ENCODE measurements around the gene POTEM. TPM values are rescaled to one million over a fixed set of nuclear protein-coding genes. Genes with fewer than 3 reads are reported as not detected.
"Not testable (repeated sequence)": the region's sequence is repeated elsewhere in the genome, so short reads cannot be mapped to it uniquely, and the experiment has no call there.

POTEM gene
- total RNA-seq, result not detected in 3 replicates

DNA sequence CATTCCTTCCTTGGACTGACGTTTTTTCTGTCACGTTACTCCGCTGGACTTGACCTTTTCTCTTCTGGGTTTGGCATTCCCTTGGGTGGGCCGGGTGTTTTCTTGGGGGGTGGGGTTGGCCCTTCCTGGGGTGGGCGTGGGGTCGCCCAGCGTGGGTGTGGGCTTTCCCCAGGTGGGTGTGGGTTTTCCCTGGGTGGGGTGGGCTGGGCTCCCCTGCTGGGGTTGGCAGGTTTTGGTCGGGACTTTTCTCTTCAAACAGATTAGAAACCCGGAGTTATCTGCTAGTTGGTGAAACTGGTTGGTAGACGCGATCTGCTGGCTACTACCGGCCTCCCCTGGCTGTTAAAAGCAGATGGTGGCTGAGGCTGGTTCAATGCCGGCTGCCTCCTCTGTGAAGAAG, at the start of gene POTEM:
Gene POTEM, plus strand, starts transcription at position 301 of the 400 bp plus-strand sequence. Its CDS starts 52 bp downstream, at position 353.
- not testable (repeated sequence) for H3K9me3 Mint-ChIP-seq; H3K4me1 Mint-ChIP-seq; H3K36me3 Mint-ChIP-seq; H3K4me3 Mint-ChIP-seq; H3K27ac Mint-ChIP-seq; DNase-seq (ENCODE audit: low spot score in 2 of 2, unreplicated experiment in 2 of 2); H3K27me3 Mint-ChIP-seq (ENCODE audit: low read depth)

DNA sequence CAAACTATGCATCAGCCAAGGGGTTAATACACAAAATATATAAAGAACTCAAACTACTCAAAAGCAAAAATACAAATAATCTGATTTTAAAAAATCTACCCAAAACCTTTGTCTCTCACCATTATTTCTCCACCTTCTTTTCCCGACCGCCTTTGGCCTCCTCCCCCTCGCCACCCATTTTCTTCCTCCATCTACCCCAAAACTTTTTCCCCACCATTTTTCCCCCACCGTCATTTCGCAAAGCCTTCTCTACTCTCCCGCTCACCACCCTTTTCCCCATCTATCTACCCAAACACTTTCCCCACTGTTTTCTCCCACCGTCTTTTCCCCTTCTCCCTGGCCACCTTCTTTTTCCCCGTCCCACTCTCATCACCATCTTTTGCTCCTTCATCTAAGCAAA, 48.9 kb upstream of the POTEM start:
- not testable (repeated sequence) for H3K4me3 Mint-ChIP-seq; DNase-seq (ENCODE audit: low spot score in 2 of 2, unreplicated experiment in 2 of 2); H3K4me1 Mint-ChIP-seq; H3K27me3 Mint-ChIP-seq (ENCODE audit: low read depth); H3K27ac Mint-ChIP-seq; H3K36me3 Mint-ChIP-seq; H3K9me3 Mint-ChIP-seq

DNA sequence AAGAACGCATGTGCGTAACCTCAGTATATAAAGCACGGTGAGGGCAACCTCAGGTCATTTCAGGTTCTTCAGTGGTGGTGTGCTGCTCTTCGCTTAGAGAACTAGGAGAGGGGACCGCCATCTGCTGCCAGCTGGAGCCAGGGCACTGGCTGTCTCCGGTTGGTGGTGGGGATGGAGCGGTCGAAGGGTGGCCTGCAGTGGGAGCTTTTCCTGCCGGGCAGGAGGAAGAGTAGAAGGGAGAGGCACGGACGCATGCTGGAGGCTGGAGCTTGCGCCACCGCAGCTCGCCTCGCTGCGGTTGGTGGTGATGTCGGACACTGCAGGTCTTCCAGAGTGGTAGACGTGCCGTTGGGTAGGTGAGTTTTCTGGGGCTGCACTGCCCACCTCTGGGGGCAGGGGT, 47.2 kb upstream of the POTEM start:
- not testable (repeated sequence) for H3K4me3 Mint-ChIP-seq

DNA sequence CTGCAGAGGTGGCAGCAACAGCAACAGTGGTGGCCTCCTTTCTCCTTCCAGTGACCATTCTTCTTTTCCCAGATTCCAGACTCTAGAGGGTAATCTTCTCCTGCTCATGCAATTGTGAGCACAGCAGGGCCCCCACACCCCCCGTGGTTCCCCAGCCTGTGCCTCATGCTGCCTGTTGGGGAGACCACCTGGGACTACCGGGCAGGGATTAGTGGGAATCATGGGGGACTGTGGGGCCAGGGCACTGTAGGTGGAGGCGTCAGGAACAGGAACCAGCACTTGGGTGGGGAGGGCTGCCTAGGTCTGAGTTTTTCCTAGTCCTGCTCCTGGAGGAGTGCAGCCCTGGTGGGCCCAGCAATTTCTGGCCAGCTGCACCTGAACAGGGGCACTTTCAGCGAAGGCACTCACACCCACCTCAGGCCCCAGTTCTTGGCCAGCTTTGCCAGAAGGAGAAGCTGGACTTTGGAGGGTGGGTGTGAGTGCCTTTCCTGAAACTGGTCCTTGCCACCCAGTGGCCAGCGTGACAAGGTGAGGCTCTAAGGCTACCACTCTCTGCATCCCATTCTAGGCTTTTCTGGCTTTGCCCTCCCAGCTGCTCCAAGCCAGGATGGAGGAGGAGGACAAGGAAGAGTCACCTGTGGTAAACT, 46.1 kb upstream of the POTEM start:
- not testable (repeated sequence) for H3K36me3 Mint-ChIP-seq; DNase-seq (ENCODE audit: low spot score in 2 of 2, unreplicated experiment in 2 of 2); H3K4me3 Mint-ChIP-seq; H3K27ac Mint-ChIP-seq; H3K4me1 Mint-ChIP-seq; H3K27me3 Mint-ChIP-seq (ENCODE audit: low read depth); H3K9me3 Mint-ChIP-seq

More for the DNA sequence above, 47.2 kb upstream of the POTEM start:
- H3K27ac Mint-ChIP-seq; H3K9me3 Mint-ChIP-seq; H3K36me3 Mint-ChIP-seq; H3K27me3 Mint-ChIP-seq (ENCODE audit: low read depth); DNase-seq (ENCODE audit: low spot score in 2 of 2, unreplicated experiment in 2 of 2); H3K4me1 Mint-ChIP-seq: not testable (repeated sequence)

DNA sequence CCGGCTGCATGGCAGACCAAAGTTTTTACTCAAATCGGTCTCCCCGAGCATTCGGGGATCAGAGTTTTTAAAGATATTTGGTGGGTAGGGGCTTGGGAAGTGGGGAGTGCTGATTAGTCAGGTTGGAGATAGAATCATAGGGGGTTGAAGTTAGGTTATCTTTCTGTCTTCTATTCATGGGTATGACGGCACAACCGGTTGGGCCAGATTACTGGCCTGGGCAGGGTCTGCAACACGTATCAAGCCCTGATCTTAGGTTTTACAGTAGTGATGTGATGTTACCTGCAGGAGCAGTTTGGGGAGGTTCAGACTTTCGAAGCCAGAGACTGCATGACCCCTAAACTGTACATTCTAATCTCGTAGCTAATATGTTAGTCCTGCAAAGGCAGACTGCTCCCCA, 30.4 kb upstream of the POTEM start:
- H3K36me3 Mint-ChIP-seq; H3K27ac Mint-ChIP-seq; H3K27me3 Mint-ChIP-seq (ENCODE audit: low read depth); H3K9me3 Mint-ChIP-seq; DNase-seq (ENCODE audit: low spot score in 2 of 2, unreplicated experiment in 2 of 2); H3K4me1 Mint-ChIP-seq; H3K4me3 Mint-ChIP-seq: not testable (repeated sequence)

DNA sequence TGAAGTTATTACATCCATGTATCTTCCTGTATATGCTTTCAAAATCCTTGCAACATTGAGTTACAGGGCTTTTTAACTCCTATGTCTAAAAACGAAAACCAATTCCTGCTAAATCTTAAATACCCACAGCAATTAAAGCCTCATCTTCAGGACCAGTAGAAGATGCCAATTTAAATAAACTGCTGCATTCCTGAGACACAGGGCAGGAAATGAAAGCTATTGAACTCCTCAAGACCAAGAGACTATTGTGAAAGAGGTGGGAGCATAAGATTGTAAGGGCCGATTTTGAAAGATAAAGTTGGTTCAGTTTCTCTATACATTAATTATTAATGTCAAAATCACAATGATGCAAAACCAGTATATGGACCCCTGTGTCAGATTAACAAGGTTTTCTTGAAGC, 28.5 kb upstream of the POTEM start:
- H3K4me3 Mint-ChIP-seq; H3K36me3 Mint-ChIP-seq; H3K27ac Mint-ChIP-seq; H3K9me3 Mint-ChIP-seq; DNase-seq (ENCODE audit: low spot score in 2 of 2, unreplicated experiment in 2 of 2); H3K4me1 Mint-ChIP-seq; H3K27me3 Mint-ChIP-seq (ENCODE audit: low read depth): not testable (repeated sequence)

DNA sequence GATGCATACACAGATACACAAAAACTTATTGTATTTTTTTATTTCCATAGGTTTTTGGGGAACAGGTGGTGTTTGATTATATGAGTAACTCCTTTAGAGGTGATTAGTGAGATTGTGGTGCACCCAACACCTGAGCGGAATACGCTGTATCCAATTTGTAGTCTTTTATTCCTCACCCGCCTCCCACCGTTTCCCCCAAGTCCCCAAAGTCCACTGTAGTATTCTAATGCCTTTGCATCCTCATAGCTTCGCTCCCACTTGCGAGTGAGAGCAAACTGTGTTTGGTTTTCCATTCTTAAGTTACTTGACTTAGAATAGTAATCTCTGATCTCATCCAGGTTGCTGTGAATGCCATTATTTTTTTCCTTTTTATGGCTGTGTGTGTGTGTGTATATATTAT, 17.3 kb upstream of the POTEM start:
- H3K9me3 Mint-ChIP-seq; H3K4me1 Mint-ChIP-seq; H3K27me3 Mint-ChIP-seq (ENCODE audit: low read depth); H3K27ac Mint-ChIP-seq; DNase-seq (ENCODE audit: low spot score in 2 of 2, unreplicated experiment in 2 of 2); H3K4me3 Mint-ChIP-seq; H3K36me3 Mint-ChIP-seq: not testable (repeated sequence)

DNA sequence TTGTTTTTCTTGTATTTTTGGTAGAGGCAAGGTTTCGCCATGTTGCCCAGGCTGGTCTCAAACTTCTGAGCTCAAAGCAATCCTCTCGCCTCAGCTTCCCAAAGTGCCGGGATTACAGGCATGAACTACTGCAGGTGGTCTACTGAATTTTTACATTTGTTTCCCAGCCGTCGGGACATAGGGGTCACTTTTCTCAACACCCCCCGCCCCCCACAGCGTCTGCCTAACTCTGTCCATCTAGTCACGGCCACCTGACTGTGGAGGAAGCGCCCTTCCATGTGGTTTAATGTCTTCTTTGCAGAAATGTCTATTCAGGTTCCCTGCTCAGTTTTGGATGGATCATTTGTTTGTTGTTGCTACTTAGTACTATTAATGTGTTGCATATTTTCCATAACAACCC, 14.1 kb upstream of the POTEM start:
- not testable (repeated sequence) for H3K27me3 Mint-ChIP-seq (ENCODE audit: low read depth); DNase-seq (ENCODE audit: low spot score in 2 of 2, unreplicated experiment in 2 of 2)

DNA sequence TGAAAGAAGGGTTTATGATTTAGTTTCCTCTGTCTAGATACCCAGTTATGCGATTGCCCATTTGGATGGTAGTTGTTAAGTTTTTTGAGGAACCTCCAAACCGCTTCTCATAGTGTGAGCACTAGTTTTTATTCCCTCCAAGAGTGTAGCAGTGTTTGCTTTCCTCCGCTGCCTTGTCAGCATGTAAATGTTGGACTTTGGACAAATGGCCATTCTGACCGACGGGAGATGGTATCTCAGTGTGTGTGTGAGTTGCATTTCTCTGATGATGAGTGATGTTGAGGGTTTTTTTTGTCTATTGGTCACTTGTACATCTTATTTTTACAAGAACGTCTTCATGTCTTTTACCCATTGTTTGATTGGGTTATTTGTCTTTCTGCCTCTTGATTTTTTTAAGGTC, 11.4 kb upstream of the POTEM start:
- H3K4me3 Mint-ChIP-seq; H3K9me3 Mint-ChIP-seq; H3K36me3 Mint-ChIP-seq; H3K27ac Mint-ChIP-seq; H3K4me1 Mint-ChIP-seq; H3K27me3 Mint-ChIP-seq (ENCODE audit: low read depth); DNase-seq (ENCODE audit: low spot score in 2 of 2, unreplicated experiment in 2 of 2): not testable (repeated sequence)

More for the DNA sequence above, 14.1 kb upstream of the POTEM start:
- not testable (repeated sequence) for H3K9me3 Mint-ChIP-seq, H3K4me3 Mint-ChIP-seq, H3K36me3 Mint-ChIP-seq, H3K27ac Mint-ChIP-seq, H3K4me1 Mint-ChIP-seq

DNA sequence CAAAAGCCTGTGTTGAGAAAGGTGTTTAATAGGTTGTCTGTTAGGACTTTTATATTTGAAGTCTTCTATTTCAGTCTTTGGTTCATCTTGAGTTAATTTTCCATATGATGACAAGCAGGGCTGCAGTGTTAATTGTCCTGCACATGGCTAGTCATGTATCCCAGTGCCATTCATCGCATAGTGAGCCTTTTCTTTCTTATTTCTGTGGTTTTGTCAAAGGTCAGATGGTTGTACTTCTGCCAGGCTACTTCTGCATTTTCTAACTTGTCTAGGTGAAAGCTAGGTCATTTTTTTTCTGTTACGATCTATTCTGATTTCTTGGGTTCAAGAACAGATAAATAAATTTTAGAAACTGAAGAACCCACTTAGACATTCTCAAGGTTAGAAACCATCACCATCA, 5.7 kb upstream of the POTEM start:
- not testable (repeated sequence) for H3K4me1 Mint-ChIP-seq; DNase-seq (ENCODE audit: low spot score in 2 of 2, unreplicated experiment in 2 of 2); H3K27me3 Mint-ChIP-seq (ENCODE audit: low read depth); H3K4me3 Mint-ChIP-seq; H3K9me3 Mint-ChIP-seq; H3K36me3 Mint-ChIP-seq; H3K27ac Mint-ChIP-seq

DNA sequence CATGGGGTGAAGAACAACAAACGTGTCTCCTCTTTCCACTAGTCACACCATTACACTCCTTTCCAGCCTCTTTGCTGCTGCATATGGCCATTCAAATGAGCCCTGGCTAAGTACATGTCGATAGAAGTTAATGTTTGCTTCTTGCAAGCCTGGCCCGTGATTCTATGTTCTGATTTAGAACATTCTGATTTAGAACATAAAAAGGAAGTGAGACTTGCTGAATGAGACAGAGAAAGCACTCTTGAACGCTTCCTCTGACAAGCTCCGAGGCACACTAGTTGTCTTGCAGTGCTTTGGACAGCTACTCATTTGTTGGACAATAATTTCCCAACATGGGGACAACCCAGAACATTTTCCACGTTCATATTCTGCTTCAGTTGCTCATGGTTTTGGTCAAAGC, 5.1 kb upstream of the POTEM start:
- not testable (repeated sequence) for H3K4me3 Mint-ChIP-seq; H3K4me1 Mint-ChIP-seq; H3K27me3 Mint-ChIP-seq (ENCODE audit: low read depth); H3K36me3 Mint-ChIP-seq; H3K27ac Mint-ChIP-seq; DNase-seq (ENCODE audit: low spot score in 2 of 2, unreplicated experiment in 2 of 2); H3K9me3 Mint-ChIP-seq

DNA sequence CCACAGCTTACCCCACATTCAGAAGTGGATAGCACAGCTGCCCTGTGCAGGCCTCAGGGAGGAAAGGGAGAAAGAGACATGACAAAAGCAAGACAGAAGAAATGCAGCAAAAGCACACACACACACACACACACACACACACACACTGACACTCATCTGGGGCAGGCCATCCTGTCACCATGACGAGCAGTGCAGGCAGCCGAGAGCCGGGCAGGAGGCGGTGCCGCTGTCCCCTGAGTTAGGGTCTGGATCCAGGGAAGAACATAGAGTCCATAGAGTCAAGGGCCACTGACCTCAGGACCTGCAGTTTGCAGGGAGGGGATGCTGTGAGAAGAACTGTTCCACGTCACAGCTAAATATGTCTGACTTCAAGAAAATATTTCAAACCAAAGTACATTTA, 4.0 kb upstream of the POTEM start:
- DNase-seq (ENCODE audit: low spot score in 2 of 2, unreplicated experiment in 2 of 2); H3K9me3 Mint-ChIP-seq; H3K27ac Mint-ChIP-seq; H3K4me3 Mint-ChIP-seq; H3K36me3 Mint-ChIP-seq; H3K27me3 Mint-ChIP-seq (ENCODE audit: low read depth); H3K4me1 Mint-ChIP-seq: not testable (repeated sequence)

DNA sequence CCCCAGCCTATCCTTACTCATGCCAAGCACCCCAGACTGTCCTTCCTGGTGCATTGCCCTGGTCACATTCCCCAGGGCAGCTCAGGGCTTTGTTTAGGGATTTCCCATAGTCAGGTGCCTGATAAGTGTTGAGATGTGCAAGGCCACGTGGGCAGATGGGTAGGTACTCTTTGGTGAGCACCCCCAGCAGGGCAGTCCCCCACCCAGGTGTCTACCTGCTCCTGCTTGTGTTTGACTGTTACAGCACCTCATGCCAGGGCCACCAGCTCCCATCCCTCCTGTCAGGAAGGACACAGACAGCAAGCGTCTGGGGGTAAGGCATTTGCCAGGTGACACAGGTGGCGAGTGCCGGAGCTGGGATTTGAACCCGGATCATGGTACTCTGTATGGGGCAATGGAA, 2.4 kb upstream of the POTEM start:
- H3K36me3 Mint-ChIP-seq; H3K27me3 Mint-ChIP-seq (ENCODE audit: low read depth); H3K9me3 Mint-ChIP-seq; DNase-seq (ENCODE audit: low spot score in 2 of 2, unreplicated experiment in 2 of 2); H3K4me1 Mint-ChIP-seq; H3K4me3 Mint-ChIP-seq; H3K27ac Mint-ChIP-seq: not testable (repeated sequence)

DNA sequence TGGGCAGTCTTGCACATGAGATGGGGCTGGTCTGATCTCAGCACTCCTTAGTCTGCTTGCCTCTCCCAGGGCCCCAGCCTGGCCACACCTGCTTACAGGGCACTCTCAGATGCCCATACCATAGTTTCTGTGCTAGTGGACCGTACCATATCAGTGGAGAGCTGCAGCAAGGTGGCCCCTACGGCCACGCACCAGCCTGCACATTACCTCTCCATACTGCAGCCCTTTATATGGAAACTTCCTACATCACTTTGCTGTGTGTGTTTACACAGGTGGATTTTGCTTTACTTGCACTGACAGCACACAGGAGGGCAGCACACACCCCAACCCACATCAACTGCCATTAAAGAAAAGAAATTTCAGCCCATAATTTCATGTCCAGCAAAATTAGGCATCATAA, 35.3 kb downstream of the POTEM start:
- H3K27me3 Mint-ChIP-seq (ENCODE audit: low read depth); H3K27ac Mint-ChIP-seq; H3K36me3 Mint-ChIP-seq; DNase-seq (ENCODE audit: low spot score in 2 of 2, unreplicated experiment in 2 of 2); H3K4me1 Mint-ChIP-seq; H3K9me3 Mint-ChIP-seq; H3K4me3 Mint-ChIP-seq: not testable (repeated sequence)

DNA sequence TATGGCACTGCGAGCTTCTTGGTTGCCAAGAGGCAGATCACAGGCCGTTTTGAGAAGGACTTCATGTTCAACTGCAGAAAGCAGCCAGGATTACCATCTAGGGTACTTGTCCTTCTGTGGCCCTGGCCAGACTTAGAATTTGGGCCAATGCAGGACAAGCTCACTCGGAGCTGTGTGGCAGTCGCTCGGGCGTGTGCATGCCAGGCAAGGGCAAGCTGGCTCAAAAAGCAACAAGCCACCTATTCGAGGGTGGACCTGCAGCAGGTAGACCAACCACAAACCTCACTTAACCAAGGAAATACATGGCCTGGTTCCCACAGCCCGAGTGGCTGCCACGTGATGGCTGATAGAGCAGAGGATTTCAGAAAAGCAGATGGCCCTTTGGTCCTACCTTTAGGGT, 39.3 kb downstream of the POTEM start:
- not testable (repeated sequence) for H3K4me1 Mint-ChIP-seq

More for the DNA sequence above, 39.3 kb downstream of the POTEM start:
- DNase-seq (ENCODE audit: low spot score in 2 of 2, unreplicated experiment in 2 of 2); H3K4me3 Mint-ChIP-seq; H3K27ac Mint-ChIP-seq; H3K9me3 Mint-ChIP-seq; H3K27me3 Mint-ChIP-seq (ENCODE audit: low read depth); H3K36me3 Mint-ChIP-seq: not testable (repeated sequence)
